GM19025 (cell line): ENCODE results near the gene CACNB2.
"Not testable (repeated sequence)": the region's sequence is repeated elsewhere in the genome, so short reads cannot be mapped to it uniquely, and the experiment has no call there.

Experiments used
- ATAC-seq: cut with Tn5 transposase; IDR thresholded peaks from one replicate; pipeline ENCODE4 v1.9.1; 2021; ENCODE audit warnings: mild to moderate bottlenecking, low read depth, moderate library complexity; ENCODE audit not compliant: unreplicated experiment

The CACNB2 gene

DNA sequence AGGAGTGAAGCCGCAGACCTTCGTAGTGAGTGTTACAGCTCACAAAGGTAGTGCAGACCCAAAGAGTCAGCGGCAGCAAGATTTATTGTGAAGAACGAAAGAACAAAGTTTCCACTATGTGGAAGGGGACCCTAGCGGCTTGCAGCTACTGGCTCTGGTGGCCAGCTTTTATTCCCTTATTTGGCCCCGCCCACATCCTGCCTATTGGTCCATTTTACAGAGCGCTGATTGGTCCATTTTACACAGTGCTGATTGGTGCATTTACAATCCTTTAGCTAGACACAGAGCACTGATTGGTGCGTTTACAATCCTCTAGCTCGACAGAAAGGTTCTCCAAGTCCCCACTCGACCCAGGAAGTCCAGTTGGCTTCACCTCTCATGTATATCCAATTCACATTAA, 446.4 kb downstream of the CACNB2 start:
- not testable (repeated sequence) for ATAC-seq

DNA sequence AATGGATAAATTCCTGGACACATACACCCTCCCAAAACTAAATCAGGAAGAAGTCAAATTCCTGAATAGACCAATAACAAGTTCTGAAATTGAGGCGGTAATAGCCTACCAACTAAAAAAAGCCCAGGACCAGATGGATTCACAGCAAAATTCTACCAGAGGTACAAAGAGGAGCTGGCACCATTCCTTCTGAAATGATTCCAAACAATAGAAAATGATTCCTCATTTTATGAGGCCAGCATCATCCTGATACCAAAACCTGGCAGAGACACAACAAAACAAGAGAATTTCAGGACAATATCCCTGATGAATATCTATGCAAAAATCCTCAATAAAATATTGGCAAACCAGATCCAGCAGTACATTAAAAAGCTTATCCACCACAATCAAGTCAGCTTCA, 450.9 kb downstream of the CACNB2 start:
- not testable (repeated sequence) for ATAC-seq
